NCI-H1105 (cell line): Measurements from ENCODE around the gene DAB1.

Experiments
- DNase-seq: peaks from one replicate; lab custom pipeline; 2025; lab: John Stamatoyannopoulos, UW

The DAB1 gene

GRCh38 chr1:57020216-57020615 is 403.6 kb downstream of the DAB1 start:
- no peak for DNase-seq

- peak; percentile 87 for DNase-seq
Observed at GRCh38 chr1:57019236-57019839, 404.5 kb downstream of the DAB1 start.

GRCh38 chr1:57018119-57018518 is 405.7 kb downstream of the DAB1 start:
- DNase-seq = no peak

GRCh38 chr1:57017717-57018116 is 406.1 kb downstream of the DAB1 start:
- DNase-seq = no peak

GRCh38 chr1:57017200-57017599 is 406.7 kb downstream of the DAB1 start:
- no peak for DNase-seq

- no peak for DNase-seq
Observed at GRCh38 chr1:57015071-57015470, 408.8 kb downstream of the DAB1 start.

GRCh38 chr1:57013522-57013921 is 410.3 kb downstream of the DAB1 start:
- DNase-seq = no peak

- no peak for DNase-seq
Observed at GRCh38 chr1:57012315-57012714, 411.5 kb downstream of the DAB1 start.

GRCh38 chr1:57010511-57010910 is 413.3 kb downstream of the DAB1 start:
- no peak for DNase-seq

- DNase-seq = no peak
Observed at GRCh38 chr1:57007948-57008347, 415.9 kb downstream of the DAB1 start.

- no peak for DNase-seq
Observed at GRCh38 chr1:57007472-57007871, 416.4 kb downstream of the DAB1 start.

- DNase-seq = no peak
Observed at GRCh38 chr1:57003398-57004139, 420.3 kb downstream of the DAB1 start.

GRCh38 chr1:56995414-56996100 is 428.3 kb downstream of the DAB1 start:
- no peak for DNase-seq

GRCh38 chr1:56993475-56993874 is 430.4 kb downstream of the DAB1 start:
- DNase-seq = no peak

- DNase-seq = no peak
Observed at GRCh38 chr1:56992318-56993125, 431.3 kb downstream of the DAB1 start.

- no peak for DNase-seq
Observed at GRCh38 chr1:56991576-56991975, 432.3 kb downstream of the DAB1 start.

GRCh38 chr1:56986397-56986796 is 437.5 kb downstream of the DAB1 start:
- DNase-seq = no peak

GRCh38 chr1:56985857-56986256 is 438.0 kb downstream of the DAB1 start:
- no peak for DNase-seq

- DNase-seq = no peak
Observed at GRCh38 chr1:56983484-56983883, 440.4 kb downstream of the DAB1 start.

GRCh38 chr1:56979986-56980755 is 443.7 kb downstream of the DAB1 start:
- DNase-seq = no peak

GRCh38 chr1:56978819-56979218 is 445.0 kb downstream of the DAB1 start:
- no peak for DNase-seq

- DNase-seq = no peak
Observed at GRCh38 chr1:56977910-56978309, 445.9 kb downstream of the DAB1 start.
